ENCODE results near the gene TACC2. TPM values are rescaled to one million over a fixed set of nuclear protein-coding genes. Genes with fewer than 3 reads are reported as not detected.

TACC2 gene
- total and polyA plus RNA-seq, 8 donors = 29.0 to 102 (median 52.9) TPM

DNA sequence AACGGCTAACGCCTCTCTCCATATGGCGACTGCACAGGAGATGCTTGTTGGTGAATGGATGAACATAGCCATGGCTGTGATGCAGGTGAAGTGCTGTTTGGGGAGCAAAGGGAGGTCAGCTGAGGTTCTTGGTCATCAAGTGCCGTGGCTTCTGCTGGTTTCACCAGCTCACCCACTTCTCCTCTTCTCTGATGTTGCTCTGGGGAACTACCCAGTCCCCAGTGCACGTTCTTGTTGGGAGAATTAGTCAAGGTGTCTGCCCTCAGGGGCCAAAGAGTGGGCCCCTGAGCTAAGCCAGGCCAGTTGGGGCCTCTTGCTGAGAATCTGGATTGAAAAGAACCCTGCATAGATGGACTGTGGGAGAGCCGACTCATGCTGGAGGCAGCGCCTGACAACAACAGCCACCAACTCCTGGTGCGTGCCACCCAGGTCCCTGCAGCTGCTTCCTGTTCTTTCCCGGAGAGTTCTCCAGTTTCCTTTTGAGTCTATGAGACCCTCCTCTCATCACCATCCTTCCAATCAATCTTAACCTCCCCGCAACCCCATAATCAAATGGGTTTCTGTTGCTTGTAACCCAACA lies 285.1 kb downstream of the TACC2 start:
- H3K9me3 ChIP-seq = no peaks in the 10 kb centered on the region
- TF ChIP-seq EP300 (IDR thresholded peaks at IDR 0.05) (no peak), POLR2A (IDR thresholded peaks at IDR 0.05) (no peak), POLR2AphosphoS5 (IDR thresholded peaks at IDR 0.05) (no peak)
- TF ChIP-seq, protein P1, sequence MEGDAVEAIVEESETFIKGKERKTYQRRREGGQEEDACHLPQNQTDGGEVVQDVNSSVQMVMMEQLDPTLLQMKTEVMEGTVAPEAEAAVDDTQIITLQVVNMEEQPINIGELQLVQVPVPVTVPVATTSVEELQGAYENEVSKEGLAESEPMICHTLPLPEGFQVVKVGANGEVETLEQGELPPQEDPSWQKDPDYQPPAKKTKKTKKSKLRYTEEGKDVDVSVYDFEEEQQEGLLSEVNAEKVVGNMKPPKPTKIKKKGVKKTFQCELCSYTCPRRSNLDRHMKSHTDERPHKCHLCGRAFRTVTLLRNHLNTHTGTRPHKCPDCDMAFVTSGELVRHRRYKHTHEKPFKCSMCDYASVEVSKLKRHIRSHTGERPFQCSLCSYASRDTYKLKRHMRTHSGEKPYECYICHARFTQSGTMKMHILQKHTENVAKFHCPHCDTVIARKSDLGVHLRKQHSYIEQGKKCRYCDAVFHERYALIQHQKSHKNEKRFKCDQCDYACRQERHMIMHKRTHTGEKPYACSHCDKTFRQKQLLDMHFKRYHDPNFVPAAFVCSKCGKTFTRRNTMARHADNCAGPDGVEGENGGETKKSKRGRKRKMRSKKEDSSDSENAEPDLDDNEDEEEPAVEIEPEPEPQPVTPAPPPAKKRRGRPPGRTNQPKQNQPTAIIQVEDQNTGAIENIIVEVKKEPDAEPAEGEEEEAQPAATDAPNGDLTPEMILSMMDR (IDR thresholded peaks at IDR 0.05) = no peak
- peaks cover 0 to 28% (median 11%) of the 10 kb centered on the region in 4 donors for H3K36me3 ChIP-seq
- WGBS, 5 donors = 81 to 90% (median 87%) methylated on average over 10 of the region's 10 CpGs
- H3K27ac ChIP-seq = no peak overlapping the region
- no peaks in the 10 kb centered on the region for H3K27me3 ChIP-seq
- H3K4me3 ChIP-seq = no peak overlapping the region
- H3K4me1 ChIP-seq = no peaks in the 10 kb centered on the region
- intact Hi-C loops (cut with DNase I; ENCODE audit: low total_unique reads) = no loop called here
- no peak for DNase-seq

DNA sequence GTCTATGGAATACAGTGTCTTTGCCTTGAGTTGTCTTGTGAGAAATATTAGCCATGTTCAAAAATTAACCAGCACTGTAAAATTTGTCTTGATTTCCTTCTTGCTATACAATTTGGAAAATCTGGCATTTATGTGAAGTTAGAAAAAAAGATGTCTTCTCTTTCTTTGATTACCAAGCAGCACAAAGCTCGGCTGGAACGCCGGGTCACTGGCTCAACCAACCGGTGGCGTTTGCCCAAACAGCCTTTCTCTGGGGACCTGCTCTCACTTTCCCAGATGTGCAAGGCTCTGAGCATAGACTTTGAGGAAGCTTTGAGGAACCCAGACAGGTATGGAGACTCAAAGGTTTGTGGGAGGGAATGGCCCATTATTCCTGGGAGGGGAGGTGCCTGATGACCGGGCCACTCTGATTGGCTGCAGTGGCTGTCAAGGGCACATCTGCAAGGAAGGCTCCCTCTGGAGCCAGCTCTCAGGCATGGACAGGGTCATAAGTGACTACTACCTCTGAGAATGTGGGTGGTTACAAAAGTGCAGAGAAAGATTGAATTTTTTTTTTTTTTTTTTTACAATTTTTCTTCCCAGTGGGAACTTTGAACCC lies 287.7 kb downstream of the TACC2 start:
- TF ChIP-seq, protein P1 (IDR thresholded peaks at IDR 0.05) = no peak
- TF ChIP-seq POLR2A (IDR thresholded peaks at IDR 0.05) = no peak
- TF ChIP-seq EP300 (IDR thresholded peaks at IDR 0.05) = no peak
- no peak for TF ChIP-seq POLR2AphosphoS5 (IDR thresholded peaks at IDR 0.05)
- Histone ChIP-seq H3K4me1 (no peaks in the 10 kb centered on the region), H3K4me3 (no peak overlapping the region), H3K27ac (no peak overlapping the region), H3K27me3 (no peaks in the 10 kb centered on the region), H3K36me3 (peaks cover 0 to 6% (median 0%) of the 10 kb centered on the region in 4 donors), H3K9me3 (no peaks in the 10 kb centered on the region)
- DNase-seq = peak in 1 of 2 donors; percentile 21
- intact Hi-C loops (cut with DNase I; ENCODE audit: low total_unique reads) = no loop called here
- 92 to 95% (median 95%) methylated on average over 6 of the region's 6 CpGs for WGBS, 5 donors

DNA sequence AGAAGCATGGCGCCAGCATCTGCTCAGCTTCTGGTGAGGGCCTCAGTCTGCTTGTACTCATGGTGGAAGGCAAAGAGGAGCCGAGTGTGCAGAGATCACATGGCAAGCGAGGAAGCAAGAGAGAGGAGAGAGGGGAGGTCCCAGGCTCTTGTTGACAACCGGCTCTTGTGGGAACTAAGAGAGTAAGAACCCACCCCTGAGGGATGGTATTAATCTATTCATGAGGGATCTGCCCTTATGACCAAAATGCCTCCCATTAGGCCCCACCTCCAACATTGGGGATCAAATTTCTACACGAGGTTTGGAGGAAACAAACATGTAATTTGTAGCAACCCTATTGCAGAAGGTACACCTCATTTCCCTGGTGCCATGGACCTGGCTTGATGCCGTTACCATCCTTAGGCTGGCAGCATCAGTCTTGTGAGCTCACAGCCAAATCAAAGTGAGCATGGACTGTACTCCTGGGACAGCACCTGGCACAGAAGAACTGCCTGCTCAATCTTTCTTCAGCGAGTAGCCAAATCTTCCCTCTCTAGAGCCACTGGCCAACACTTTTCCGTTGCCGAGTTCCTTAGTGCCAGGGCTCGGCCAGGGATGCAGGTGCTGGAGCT lies 288.7 kb downstream of the TACC2 start:
- no peak for DNase-seq
- intact Hi-C loops (cut with DNase I; ENCODE audit: low total_unique reads) = no loop called here
- Histone ChIP-seq H3K4me3 (no peak overlapping the region), H3K9me3 (no peaks in the 10 kb centered on the region), H3K36me3 (no peaks in the 10 kb centered on the region), H3K27me3 (no peaks in the 10 kb centered on the region), H3K27ac (no peak overlapping the region), H3K4me1 (no peaks in the 10 kb centered on the region)
- TF ChIP-seq POLR2AphosphoS5 (IDR thresholded peaks at IDR 0.05) (no peak), POLR2A (IDR thresholded peaks at IDR 0.05) (no peak), EP300 (IDR thresholded peaks at IDR 0.05) (no peak)
- TF ChIP-seq, protein P1 (IDR thresholded peaks at IDR 0.05) = no peak
- WGBS, 5 donors = 73 to 84% (median 78%) methylated on average over 10 of the region's 10 CpGs

DNA sequence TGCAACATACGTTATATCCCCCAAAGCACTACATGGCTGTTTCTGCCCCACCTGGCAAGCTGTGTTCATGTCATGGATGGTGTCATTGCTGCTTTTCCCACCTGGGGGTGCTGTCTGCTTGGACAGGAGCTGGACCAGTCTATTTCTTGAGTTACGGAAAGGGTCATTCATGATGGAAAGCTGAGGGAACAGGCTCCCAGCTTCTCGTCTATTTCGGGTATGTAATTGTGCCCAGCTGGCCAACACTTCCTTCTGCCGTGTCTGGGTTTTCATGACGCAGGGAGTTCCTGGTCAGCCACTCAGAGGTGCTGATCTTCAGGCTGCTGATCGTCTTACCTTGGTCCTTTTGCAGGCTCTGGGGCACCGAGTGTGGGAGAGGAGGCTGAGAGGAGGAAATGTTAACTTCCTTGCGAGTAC lies 290.8 kb downstream of the TACC2 start:
- 32 to 48% (median 36%) methylated on average over 9 of the region's 9 CpGs for WGBS, 5 donors
- intact Hi-C loops (cut with DNase I; ENCODE audit: low total_unique reads) = no loop called here
- H3K4me1 ChIP-seq = no peaks in the 10 kb centered on the region
- no peak overlapping the region for H3K27ac ChIP-seq
- TF ChIP-seq, protein P1 (IDR thresholded peaks at IDR 0.05) = peak in 2 of 7 experiments; percentile 38 to 45
- no peak for TF ChIP-seq EP300 (IDR thresholded peaks at IDR 0.05)
- no peaks in the 10 kb centered on the region for H3K36me3 ChIP-seq
- no peaks in the 10 kb centered on the region for H3K9me3 ChIP-seq
- DNase-seq = peak; percentile 34 to 67
- H3K27me3 ChIP-seq = no peaks in the 10 kb centered on the region
- no peak overlapping the region for H3K4me3 ChIP-seq
